ENCODE results near the gene GET3.

DNA sequence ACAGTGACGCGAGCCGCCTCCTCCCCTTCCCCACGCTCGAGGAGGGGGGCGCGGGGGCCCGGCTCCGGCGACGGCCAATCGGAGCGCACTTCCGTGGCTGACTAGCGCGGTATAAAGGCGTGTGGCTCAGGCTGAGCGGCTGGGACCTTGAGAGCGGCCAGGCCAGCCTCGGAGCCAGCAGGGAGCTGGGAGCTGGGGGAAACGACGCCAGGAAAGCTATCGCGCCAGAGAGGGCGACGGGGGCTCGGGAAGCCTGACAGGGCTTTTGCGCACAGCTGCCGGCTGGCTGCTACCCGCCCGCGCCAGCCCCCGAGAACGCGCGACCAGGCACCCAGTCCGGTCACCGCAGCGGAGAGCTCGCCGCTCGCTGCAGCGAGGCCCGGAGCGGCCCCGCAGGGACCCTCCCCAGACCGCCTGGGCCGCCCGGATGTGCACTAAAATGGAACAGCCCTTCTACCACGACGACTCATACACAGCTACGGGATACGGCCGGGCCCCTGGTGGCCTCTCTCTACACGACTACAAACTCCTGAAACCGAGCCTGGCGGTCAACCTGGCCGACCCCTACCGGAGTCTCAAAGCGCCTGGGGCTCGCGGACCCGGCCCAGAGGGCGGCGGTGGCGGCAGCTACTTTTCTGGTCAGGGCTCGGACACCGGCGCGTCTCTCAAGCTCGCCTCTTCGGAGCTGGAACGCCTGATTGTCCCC lies 54.2 kb downstream of the GET3 start, which contains the start of gene JUNB:
- TF ChIP-seq, protein P1, sequence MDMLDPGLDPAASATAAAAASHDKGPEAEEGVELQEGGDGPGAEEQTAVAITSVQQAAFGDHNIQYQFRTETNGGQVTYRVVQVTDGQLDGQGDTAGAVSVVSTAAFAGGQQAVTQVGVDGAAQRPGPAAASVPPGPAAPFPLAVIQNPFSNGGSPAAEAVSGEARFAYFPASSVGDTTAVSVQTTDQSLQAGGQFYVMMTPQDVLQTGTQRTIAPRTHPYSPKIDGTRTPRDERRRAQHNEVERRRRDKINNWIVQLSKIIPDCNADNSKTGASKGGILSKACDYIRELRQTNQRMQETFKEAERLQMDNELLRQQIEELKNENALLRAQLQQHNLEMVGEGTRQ (IDR thresholded peaks at IDR 0.05; ENCODE audit: low read depth, low read length): no peak
- TF ChIP-seq, protein P2, sequence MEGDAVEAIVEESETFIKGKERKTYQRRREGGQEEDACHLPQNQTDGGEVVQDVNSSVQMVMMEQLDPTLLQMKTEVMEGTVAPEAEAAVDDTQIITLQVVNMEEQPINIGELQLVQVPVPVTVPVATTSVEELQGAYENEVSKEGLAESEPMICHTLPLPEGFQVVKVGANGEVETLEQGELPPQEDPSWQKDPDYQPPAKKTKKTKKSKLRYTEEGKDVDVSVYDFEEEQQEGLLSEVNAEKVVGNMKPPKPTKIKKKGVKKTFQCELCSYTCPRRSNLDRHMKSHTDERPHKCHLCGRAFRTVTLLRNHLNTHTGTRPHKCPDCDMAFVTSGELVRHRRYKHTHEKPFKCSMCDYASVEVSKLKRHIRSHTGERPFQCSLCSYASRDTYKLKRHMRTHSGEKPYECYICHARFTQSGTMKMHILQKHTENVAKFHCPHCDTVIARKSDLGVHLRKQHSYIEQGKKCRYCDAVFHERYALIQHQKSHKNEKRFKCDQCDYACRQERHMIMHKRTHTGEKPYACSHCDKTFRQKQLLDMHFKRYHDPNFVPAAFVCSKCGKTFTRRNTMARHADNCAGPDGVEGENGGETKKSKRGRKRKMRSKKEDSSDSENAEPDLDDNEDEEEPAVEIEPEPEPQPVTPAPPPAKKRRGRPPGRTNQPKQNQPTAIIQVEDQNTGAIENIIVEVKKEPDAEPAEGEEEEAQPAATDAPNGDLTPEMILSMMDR (conservative IDR thresholded peaks at IDR 0.05; ENCODE audit: low read depth, low read length): no peak
- TF ChIP-seq CHD1 (IDR thresholded peaks at IDR 0.05; ENCODE audit: low read depth, low read length) (peak; percentile 99), SMC3 (IDR thresholded peaks at IDR 0.05; ENCODE audit: low read depth, low read length) (no peak), MAZ (IDR thresholded peaks at IDR 0.05; ENCODE audit: borderline replicate concordance, low read depth, low read length) (peak; percentile 97), RAD21 (IDR thresholded peaks at IDR 0.05; ENCODE audit: low read length) (no peak), MXI1 (IDR thresholded peaks at IDR 0.05; ENCODE audit: borderline replicate concordance, low read depth, low read length) (no peak), POLR2A (IDR thresholded peaks at IDR 0.05; ENCODE audit: low read depth, low read length) (peak; percentile 99), BHLHE40 (IDR thresholded peaks at IDR 0.05; ENCODE audit: low read depth, low read length) (no peak), MAFK (IDR thresholded peaks at IDR 0.05; ENCODE audit: low read depth, low read length) (no peak)
